GM19239 (cell line): ENCODE data around the gene C1orf56.
A peak's percentile ranks its signal among the peaks of the same experiment; 100 is the strongest.

ENCODE experiments used
- DNase-seq: peaks from one replicate; pipeline ENCODE4 v3.0.0; 2011; ENCODE audit warnings: low spot score; ENCODE audit not compliant: insufficient read length
- FAIRE-seq: peaks from 2 replicates; lab custom pipeline; 2011; peaks lifted over from hg19 to GRCh38; lab: Jason Lieb, UNC

C1orf56 gene

DNA sequence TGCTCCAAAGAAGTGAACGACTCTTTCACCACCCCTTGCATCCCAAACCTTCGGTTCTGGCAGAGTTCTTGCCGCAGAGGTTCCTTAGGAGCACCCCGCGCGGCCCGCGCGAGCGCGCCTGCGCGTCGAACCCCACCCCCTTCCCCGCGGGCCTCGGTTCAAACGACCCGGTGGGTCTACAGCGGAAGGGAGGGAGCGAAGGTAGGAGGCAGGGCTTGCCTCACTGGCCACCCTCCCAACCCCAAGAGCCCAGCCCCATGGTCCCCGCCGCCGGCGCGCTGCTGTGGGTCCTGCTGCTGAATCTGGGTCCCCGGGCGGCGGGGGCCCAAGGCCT lies at the start of gene C1orf56:
C1orf56 (plus strand) TSS at position 161 of the 334 bp plus-strand sequence; CDS start at position 258, 97 bp downstream.
- FAIRE-seq: peak; percentile 33
- peak; percentile 62 for DNase-seq

- DNase-seq (no peak), FAIRE-seq (no peak)
These were observed 49.6 kb upstream of the C1orf56 start for GRCh38 chr1:150997949-150998348.

DNA sequence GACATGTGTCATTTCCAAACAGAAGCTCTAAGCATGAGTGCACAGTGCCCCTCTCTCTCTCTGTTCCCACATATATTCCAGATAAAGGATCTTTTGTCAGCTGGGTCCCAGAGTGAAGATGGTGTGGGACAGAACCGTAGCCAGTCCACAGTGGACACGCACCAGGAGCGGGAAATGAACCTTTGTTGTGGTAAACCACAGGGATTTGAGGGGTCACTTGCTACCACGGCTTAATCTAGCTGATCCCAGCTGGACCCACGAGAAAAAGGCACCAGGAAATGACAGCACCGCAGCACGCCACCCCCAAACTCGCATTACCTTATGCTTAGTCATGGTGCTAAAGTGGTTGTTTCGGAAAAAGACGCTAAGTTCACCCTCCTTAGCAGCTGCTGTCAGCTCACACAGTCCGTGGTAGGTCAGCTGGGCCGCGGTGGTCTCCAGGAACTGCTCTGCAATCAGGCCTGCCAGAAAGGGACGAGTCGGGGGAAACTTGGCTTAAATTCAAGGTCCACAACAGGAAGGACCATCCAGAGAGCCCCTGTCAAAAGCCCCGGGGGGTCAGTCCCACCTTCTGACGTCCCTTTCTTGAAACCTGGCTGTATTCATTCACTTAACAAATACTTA lies 48.4 kb upstream of the C1orf56 start:
- DNase-seq (no peak), FAIRE-seq (no peak)

DNA sequence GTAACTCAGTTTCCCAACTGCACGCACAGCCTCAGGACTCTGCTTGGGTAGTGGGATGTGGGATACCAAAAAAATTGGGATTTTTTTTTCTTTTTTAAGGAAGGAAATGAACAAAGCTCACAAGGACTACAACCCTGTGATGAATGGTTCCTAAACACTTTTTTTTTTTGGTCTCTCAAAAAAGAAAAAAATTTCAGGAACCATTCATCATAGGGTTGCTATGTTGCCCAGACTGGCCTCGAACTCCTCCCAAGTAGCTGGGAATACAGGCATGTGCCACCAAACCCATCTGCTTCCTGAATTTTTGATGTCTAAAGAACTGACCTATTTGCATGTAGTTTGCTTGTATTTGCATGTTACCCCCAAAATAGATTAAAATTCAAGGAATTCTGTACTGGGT lies 47.6 kb upstream of the C1orf56 start:
- DNase-seq (no peak), FAIRE-seq (no peak)

DNA sequence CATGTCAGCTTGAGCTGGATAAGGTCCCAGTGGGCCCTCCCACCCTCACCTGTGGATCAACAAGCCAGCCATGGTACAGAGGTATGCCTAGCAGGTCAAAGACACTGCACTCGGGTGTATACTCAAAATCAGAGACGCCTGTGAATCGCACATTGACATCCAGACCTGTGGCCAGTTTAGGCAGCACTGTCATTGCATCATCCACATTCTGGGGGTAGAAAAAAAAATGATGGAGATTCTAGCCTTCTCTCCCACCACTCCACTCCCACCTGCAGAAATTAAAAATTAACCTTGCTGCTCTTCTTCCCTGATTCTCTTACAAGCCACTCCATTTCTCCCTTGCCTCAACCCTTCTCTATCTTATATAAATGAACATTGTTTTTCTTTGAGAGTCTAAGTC lies 47.1 kb upstream of the C1orf56 start:
- DNase-seq (no peak), FAIRE-seq (no peak)

DNA sequence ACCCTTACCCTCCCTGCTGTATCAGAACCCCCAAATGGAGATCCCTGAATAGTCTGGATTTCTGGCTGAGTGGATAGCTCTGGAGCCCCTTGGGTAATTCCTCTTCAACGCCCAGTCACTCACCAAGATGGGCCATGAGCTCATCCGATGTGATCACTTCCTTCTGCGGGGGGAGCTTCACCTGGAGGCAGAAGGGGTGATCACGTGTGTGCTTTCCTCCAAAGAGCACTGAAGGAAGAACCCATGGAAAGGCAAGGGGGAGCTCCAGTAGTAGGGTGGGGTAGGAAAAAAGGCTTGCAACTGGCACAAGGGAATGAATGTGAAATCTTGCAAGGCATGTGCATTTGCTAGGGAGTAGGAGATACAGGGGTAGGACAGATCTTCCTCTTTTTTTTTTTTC lies 45.9 kb upstream of the C1orf56 start:
- FAIRE-seq (no peak), DNase-seq (no peak)

DNA sequence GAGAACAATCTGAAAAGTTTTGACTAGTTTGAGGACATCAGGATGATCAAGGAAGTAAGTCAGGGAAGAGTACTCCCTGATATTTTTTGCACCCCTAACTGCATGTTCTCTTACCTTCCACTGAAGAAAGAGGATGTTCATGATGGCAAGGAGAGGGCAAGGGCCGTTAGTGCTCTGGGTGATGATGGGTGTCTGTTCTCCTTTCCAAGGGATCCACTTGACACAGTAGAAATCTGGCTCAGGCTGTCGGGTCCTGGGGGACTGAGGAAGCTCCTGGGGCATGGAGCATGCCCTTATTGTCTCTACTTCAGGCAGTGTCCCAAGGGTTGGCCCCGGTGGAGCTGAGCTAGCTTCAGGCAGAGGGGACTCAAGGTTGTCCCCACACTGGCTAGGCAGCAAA lies 45.5 kb upstream of the C1orf56 start:
- no peak for FAIRE-seq

DNA sequence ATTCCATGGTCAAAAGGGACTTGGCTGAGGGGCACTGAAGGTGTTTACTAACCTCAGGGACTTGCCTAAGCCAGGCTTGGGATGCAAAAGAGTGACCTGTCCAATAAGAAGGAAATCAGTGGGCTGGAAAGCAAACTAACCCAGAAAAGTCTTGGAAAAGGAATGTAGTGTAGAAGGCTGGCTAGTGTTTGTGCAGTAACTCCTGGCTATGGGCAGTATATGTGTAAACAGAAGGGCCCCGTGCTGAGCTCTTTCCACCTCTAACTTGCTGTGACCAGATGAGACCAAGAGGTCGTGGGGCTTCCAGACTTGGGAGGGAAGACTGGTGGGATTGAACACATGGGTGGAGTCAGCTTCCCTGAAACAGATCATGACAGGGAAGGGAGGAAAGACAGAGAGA lies 44.9 kb upstream of the C1orf56 start:
- no peak for DNase-seq
- FAIRE-seq: no peak

More for the DNA sequence above, 45.5 kb upstream of the C1orf56 start:
- no peak for DNase-seq

DNA sequence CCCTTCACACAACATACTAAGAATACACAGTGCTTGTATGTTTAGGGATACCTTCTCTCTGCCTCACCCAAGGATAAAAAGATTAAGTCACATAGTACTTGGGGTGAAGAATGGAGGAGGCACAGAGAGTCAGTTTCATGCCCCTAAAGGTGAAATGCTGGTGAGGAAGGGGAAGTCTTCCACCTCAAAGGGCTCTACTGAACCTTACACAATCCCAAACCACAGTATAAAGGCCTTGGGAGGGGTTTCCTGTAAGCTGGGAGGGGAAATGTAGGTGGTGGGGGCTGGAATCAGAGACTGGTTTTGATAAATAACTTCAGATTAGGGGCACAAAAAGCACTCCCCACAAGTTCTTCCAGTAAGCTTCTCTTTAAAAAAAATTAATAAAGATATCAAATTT lies 44.4 kb upstream of the C1orf56 start:
- FAIRE-seq (no peak), DNase-seq (no peak)

DNA sequence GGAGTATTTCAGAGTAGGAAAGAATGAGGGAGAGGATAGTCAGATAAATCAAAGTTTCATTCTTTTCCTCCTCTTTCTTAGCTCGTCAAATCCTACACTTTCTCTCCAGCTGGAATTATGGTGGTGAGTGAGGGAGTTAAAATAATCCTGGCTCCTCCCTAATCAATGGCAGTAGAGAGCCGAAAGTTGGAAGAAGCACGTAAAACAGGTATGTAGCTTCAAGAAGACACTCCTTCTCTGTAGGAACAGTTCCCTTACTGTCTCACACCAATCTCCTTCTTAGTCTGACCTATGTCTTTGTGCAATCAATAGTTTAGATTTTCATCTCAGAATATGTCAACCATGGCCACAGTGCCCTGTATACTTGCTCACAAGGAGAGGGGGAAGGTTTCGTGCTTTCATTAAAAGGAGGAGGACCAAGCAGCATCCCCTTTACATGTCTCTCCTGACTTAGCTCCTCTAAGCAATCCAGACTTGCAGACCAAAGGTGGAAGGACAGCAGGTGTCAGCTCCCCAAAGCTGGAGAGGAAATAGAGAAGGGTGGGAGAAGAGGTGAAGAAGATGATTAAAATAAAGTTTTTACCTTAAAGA lies 41.7 kb upstream of the C1orf56 start:
- DNase-seq (no peak), FAIRE-seq (peak; percentile 45)

DNA sequence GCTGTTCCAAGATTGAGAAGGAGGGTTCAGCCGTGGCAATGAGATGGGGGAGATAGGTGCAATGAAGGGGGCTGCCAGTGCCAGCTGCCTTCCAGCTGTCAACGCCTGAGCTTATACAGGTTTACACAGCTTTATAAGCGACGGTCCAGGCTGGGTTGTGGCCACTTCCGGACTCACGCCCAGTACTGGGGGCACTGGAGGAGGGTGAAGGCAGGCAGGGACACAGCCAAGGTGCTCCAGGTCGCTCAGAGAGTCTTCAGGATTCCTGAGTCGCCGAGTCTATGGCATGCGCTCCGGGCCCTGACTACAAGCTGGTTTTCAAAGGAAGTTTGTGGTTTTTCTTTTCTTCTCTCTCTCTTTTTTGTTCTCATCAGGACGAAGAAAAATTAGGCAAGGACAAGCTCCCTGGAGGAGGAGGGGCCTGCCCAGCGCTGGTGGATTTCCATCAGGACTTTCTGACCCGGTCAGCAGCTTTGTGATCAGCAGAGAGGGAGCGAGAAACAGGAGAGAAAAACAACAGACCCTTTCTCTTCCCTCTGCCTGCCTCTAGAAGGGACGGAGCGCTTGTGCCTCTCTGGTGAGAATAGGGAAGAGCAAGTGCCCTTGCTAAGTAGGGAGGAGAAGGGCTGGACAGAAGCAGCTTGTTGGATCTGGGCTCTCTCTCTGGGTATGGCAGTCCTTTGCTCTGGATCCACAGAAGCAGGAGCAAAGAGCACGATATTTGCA lies 41.1 kb upstream of the C1orf56 start, which contains the start of gene MINDY1:
MINDY1 (minus strand) TSS at position 576 of the 726 bp plus-strand sequence. CDS start 4,285 bp downstream, outside the sequence.
- FAIRE-seq: peak; percentile 86

DNA sequence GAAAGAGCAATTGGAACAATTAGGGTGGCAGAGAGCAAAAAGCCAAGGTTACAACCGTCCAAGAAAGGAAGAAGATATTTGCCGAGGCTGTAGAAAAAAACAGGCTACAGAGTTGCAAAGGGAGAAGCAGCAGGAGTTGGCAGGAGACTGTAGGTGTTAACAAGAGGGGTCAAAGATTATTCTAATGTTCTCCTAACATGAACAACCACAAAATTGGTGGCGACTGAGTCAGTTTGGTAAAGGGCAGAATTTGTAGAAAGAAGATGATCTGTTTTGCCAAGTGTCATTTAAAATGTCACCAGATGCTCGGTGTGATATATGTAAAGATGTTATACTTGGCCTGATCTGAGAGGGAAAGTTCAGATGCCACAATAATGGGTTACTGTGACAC lies 39.7 kb upstream of the C1orf56 start:
- DNase-seq: no peak
- FAIRE-seq: no peak

More for the DNA sequence above, 41.1 kb upstream of the C1orf56 start, which contains the start of gene MINDY1:
- no peak for DNase-seq

DNA sequence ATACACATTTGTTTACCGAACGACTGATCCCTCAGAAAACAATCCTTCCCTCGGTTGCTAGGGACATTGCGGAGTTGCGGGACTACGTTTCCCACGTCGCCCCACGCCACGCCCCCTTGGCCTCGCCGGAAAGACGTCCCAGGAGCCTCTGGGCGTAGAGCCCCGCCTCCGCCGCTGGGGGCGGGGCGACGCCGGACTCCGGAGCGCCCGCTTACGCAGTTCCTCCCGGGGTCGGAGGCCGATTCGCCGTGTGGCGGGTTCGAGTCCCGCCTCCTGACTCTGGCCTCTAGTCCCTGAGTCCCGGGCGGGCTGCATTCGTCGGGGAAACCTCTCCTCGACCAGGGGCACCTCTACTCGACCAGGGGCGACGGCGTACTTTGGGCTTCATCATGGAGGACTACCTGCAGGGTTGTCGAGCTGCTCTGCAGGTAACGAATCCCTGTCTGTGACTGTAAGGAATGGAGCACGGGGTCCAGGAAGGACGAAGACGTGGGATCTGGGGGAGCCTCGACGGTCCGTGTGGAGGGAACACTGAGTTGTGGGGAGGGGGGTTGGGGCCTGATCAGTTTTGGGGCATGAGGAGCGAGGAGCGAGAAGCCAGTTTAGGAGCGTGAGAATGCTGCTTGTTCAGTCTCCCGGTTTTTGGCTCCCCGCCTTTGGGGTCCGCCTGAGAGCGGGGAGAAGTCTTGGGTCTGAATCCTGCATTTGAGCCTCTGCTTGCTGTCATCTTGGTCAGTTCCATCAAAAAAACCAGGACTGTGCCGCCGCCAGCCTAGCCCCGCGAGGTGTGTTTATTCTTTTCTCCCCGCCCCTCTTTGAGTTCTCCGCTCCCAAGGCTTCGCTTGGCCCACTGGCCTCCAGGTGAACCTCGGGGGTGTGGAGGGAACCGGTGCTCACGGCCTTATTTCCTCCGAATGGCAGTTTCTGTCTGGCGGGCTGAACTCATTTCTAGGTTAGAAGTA lies 39.0 kb upstream of the C1orf56 start, which contains the start of gene PRUNE1:
PRUNE1 (plus strand) TSS at position 206 of the 962 bp plus-strand sequence; CDS start at position 390, 184 bp downstream.
- peak; percentile 90 for DNase-seq
- peak; percentile 94 for FAIRE-seq

GRCh38 chr1:151009206-151009587 lies 38.4 kb upstream of the C1orf56 start:
- DNase-seq (no peak), FAIRE-seq (no peak)

DNA sequence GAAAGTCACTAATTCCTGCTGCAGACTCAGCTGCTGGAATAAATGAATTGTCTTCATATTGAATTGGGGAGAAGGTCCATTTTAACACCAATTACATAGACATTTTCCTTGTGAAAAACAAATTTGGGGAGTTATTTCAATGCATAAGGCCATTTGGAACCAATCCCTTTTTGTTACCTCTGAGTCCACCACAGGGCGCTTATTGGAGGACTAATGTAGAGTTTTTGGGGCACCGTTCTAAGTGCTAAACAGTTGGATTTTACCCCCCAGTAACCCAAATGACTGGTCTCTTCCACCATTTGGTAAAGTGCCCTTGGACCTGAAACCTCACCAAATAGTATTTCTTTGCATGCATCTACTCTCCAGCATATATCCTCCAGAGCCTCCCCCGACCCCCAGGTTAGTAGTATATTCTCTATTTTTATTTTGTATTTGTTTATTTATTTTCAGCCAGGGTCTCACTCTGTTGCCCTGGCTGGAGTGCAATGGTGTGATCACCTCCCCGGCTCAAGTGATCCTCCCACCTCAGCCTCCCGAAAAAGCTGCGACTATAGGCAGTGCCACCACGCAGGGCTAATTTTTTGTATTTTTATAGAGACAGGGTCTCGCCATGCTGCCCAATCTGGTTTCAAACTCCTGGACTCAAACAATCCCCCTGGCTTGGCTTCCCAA lies 37.7 kb upstream of the C1orf56 start:
- no peak for DNase-seq
- FAIRE-seq: no peak

DNA sequence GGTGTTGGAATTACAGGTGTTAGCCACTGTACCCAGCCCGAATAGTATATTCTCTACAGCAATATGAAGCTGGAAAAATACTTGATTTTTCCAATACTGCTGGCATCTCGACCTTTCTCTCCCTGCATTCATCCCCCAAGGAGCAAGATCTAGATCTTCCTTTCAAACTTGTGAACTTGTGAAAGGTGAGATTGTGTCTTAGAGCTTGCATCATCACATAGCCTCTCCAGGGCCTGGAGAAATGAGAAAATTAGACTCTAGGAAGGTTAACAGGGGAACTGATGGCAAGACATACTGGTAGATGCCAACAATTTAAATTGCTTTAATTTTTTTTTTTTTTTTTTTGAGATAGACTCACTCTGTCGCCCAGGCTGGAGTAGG lies 37.2 kb upstream of the C1orf56 start:
- FAIRE-seq: no peak
- no peak for DNase-seq

DNA sequence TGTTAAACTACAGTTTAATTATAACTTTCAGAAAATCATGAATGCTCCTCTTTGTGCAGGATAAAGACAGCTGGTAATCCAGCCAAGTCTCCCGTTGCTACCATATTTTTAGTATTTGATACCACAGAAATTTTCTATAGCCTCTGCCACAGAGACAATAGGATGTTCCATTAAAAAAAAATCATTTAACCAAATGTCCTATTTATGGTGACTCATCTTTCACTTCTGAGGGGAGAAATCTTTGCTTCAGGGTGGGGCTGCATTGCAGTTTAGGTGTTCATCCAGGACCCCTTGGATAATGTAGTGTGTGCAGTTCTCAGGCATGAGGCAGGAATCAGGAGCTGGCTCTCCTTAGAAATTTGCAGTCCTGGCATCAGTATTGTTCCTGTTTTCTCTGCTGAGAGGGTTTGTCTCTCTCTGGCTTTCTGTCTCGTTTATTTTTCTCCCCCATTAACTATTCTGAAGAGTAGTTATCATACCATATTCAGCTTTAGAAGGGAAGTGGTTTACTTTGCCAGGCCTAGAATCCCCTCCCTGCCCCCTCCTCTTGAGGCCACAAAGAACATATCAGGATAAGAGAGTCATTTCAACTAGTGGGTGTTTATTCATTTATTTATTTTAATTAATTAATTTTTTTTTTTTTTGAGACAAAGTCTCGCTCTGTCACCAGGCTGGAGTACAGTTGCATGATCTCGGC lies 36.2 kb upstream of the C1orf56 start:
- DNase-seq (no peak), FAIRE-seq (no peak)

DNA sequence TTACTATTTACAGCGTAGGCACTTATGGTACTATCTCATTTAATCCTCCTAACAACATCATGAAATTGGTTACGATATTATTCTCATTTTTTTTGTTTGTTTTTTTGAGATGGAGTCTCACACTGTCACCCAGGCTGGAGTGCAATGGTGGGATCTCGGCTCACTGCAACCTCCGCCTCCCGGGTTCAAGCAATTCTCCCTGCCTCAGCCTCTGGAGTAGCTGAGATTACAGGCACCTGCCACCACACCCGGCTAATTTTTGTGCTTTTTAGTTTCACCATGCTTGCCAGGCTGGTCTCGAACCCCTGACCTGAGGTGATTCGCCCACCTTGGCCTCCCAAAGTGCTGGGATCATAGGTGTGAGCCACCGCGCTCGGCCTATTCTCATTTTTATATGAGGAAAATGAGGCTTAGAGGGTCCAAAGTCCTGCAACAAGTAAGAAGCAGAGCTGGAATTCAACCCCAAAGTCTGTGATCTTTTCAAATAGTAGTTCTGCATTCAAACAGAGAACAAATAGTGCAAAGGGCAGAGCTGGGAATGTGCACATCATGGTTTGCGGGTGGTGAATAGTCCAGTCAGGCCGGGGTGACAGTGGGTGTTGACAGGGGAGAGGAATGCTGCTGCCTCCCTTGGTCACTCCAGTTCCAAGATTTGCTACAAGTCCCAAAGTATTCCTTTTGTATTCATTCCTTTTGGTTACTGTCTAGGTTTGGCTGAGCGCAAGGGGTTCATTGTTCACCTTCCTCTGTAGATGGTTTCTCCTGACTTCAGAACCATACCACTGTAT lies 34.7 kb upstream of the C1orf56 start:
- no peak for DNase-seq

More for the DNA sequence above, 34.7 kb upstream of the C1orf56 start:
- no peak for FAIRE-seq
